Frontal cortex (tissue), 4 donors: Measurements from ENCODE around the gene CD177. TPM values are rescaled to one million over a fixed set of nuclear protein-coding genes. Genes with fewer than 3 reads are reported as not detected.
"Not testable (repeated sequence)": the region's sequence is repeated elsewhere in the genome, so short reads cannot be mapped to it uniquely, and the experiment has no call there.

Source experiments
- DNase-seq, 2 donors: peaks; one replicate each; pipeline ENCODE4 v3.0.0; 2012; ENCODE audit warnings: low spot score in 2 of 2
- FAIRE-seq: peaks from 2 replicates; lab custom pipeline; 2012; peaks lifted over from hg19 to GRCh38; lab: Jason Lieb, UNC
- total RNA-seq: library from RNA; depleted of rRNA; stranded (reverse); fragments of >200 nt; gene quantifications from one replicate; pipeline ENCODE4 v1.2.3, GENCODE V29; 2014
- donor health status: control.
- donor health status: control.
- donor health status: control.

Gene CD177
- total RNA-seq, 1 donor from 2014 or later = 1.2 TPM

GRCh38 chr19:43371909-43372308 is 18.4 kb downstream of the CD177 start:
- DNase-seq (no peak), FAIRE-seq (no peak)

GRCh38 chr19:43372462-43372861 is 19.0 kb downstream of the CD177 start:
- FAIRE-seq = no peak

GRCh38 chr19:43377624-43378023 is 24.1 kb downstream of the CD177 start:
- not testable (repeated sequence) for FAIRE-seq, DNase-seq

More at GRCh38 chr19:43372462-43372861, 19.0 kb downstream of the CD177 start:
- DNase-seq = no peak

- no peak for FAIRE-seq
- no peak for DNase-seq
Measured at GRCh38 chr19:43380008-43380407, 26.5 kb downstream of the CD177 start.

GRCh38 chr19:43380771-43381386 is 27.4 kb downstream of the CD177 start:
- no peak for DNase-seq
- FAIRE-seq = no peak

GRCh38 chr19:43382586-43383216 is 29.2 kb downstream of the CD177 start:
- DNase-seq, FAIRE-seq: not testable (repeated sequence)

GRCh38 chr19:43383254-43383653 is 29.8 kb downstream of the CD177 start:
- DNase-seq, FAIRE-seq: not testable (repeated sequence)

- not testable (repeated sequence) for DNase-seq, FAIRE-seq
Measured at GRCh38 chr19:43383759-43384158, 30.3 kb downstream of the CD177 start.

- peak; percentile 15 for FAIRE-seq
- DNase-seq = not testable (repeated sequence)
Measured at GRCh38 chr19:43390903-43391551, 37.5 kb downstream of the CD177 start.

GRCh38 chr19:43391552-43391935 is 38.1 kb downstream of the CD177 start:
- not testable (repeated sequence) for DNase-seq, FAIRE-seq

GRCh38 chr19:43393501-43393900 is 40.0 kb downstream of the CD177 start:
- FAIRE-seq, DNase-seq: not testable (repeated sequence)

GRCh38 chr19:43395561-43395960 is 42.1 kb downstream of the CD177 start:
- DNase-seq (no peak), FAIRE-seq (no peak)

GRCh38 chr19:43406297-43406696 is 52.8 kb downstream of the CD177 start:
- FAIRE-seq (no peak), DNase-seq (no peak)

GRCh38 chr19:43407416-43408005 is 54.0 kb downstream of the CD177 start:
- DNase-seq = no peak
- FAIRE-seq = no peak

GRCh38 chr19:43408043-43408442 is 54.6 kb downstream of the CD177 start:
- FAIRE-seq (no peak), DNase-seq (no peak)

- DNase-seq (no peak), FAIRE-seq (no peak)
Measured at GRCh38 chr19:43409415-43409814, 55.9 kb downstream of the CD177 start.

- DNase-seq = no peak
- FAIRE-seq = no peak
Measured at GRCh38 chr19:43412441-43412840, 59.0 kb downstream of the CD177 start.
